Stomach (tissue), 4 donors: Measurements from ENCODE around the gene ATRNL1.

Source experiments
- POLR2A ChIP-seq, 4 donors: fragments of 450-650 bp; IDR thresholded peaks; one replicate each; pipeline ENCODE4 v1.6.1; 2016; ENCODE audit warnings: antibody characterized with exemption in 4 of 4, control low read depth in 2 of 4, mild to moderate bottlenecking in 1 of 4, moderate library complexity in 1 of 4
- TF ChIP-seq, protein P1 (sequence below), 7 experiments: fragments of 450-650 bp in 4 of 7; fragments of 200-600 bp in 3 of 7; sonication (generic) in 3 of 7; IDR thresholded peaks; one replicate each; pipeline ENCODE4 v1.5.1; 2016 to 2019; ENCODE audit warnings: antibody characterized with exemption in 7 of 7, control low read depth in 2 of 7, mild to moderate bottlenecking in 1 of 7

DNA sequence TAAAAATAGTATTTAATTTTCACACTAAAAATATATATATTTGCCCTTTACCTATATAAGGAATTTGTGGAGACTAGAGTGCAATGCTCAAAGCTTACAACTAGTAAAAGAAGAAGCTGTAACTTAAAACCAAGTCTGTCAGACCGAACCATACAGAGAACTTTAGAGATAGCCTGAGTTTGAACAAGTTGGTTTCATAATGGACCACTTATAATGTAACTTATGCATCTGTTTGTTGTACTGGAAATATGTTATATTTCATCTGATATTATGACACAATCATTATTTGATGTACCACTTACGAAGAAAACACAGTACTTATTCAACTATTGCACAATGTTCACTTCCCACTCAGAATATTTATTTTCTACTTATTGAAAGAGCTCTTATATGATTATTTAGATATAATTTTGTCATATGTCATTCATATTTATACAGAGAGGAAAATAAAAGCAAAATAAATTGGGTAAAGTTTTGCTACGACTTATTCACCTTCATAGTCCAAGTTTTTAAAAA lies 462.8 kb downstream of the ATRNL1 start:
- no peak for TF ChIP-seq POLR2A (IDR thresholded peaks at IDR 0.05)
- TF ChIP-seq, protein P1, sequence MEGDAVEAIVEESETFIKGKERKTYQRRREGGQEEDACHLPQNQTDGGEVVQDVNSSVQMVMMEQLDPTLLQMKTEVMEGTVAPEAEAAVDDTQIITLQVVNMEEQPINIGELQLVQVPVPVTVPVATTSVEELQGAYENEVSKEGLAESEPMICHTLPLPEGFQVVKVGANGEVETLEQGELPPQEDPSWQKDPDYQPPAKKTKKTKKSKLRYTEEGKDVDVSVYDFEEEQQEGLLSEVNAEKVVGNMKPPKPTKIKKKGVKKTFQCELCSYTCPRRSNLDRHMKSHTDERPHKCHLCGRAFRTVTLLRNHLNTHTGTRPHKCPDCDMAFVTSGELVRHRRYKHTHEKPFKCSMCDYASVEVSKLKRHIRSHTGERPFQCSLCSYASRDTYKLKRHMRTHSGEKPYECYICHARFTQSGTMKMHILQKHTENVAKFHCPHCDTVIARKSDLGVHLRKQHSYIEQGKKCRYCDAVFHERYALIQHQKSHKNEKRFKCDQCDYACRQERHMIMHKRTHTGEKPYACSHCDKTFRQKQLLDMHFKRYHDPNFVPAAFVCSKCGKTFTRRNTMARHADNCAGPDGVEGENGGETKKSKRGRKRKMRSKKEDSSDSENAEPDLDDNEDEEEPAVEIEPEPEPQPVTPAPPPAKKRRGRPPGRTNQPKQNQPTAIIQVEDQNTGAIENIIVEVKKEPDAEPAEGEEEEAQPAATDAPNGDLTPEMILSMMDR (IDR thresholded peaks at IDR 0.05) = no peak
